A673 (cell line): ENCODE results near the gene MYOCD. TPM values are rescaled to one million over a fixed set of nuclear protein-coding genes. Genes with fewer than 3 reads are reported as not detected.
A peak's percentile ranks its signal among the peaks of the same experiment; 100 is the strongest.

Source experiments
- Bru-seq: library from RNA; stranded (reverse); fragments of 400-500 nt; gene quantifications from one replicate; lab custom pipeline; 2021; lab: Mats Ljungman, UMichigan
- BruChase-seq, 2 experiments: library from RNA; stranded (reverse); fragments of 400-500 nt; gene quantifications; one replicate each; lab custom pipeline; 2021; lab: Mats Ljungman, UMichigan
- BruUV-seq: library from RNA; stranded (reverse); fragments of 400-500 nt; replicated peaks from 2 replicates; lab custom pipeline; 2021; lab: Mats Ljungman, UMichigan
- CTCF ChIA-PET: fragments of 300-600 bp; sonication (Branson Sonifier 250); formaldehyde crosslinking; loops from one replicate; lab custom pipeline; 2022; ENCODE audit warnings: antibody characterized with exemption; lab: Charles Lee
- POLR2A ChIA-PET: fragments of 300-600 bp; sonication (Branson Sonifier 250); formaldehyde crosslinking; loops from one replicate; lab custom pipeline; 2022; ENCODE audit warnings: antibody characterized with exemption; ENCODE audit not compliant: low non-redundant PET; lab: Charles Lee
- DNase-seq: peaks from one replicate; pipeline ENCODE4 v3.0.0-alpha.2; 2015; ENCODE audit warnings: low spot score
- H3K27ac ChIP-seq: fragments of 200-600 bp; sonication (generic); 2 replicates; pipeline ENCODE4 v1.5.1; 2016; ENCODE audit warnings: mixed run types, low read depth, mild to moderate bottlenecking, mixed read lengths, antibody characterized with exemption, low read length; ENCODE audit not compliant: poor library complexity, severe bottlenecking
- H3K27me3 ChIP-seq: fragments of 200-600 bp; sonication (generic); replicated peaks from 2 replicates; pipeline ENCODE4 v1.6.1; 2017; ENCODE audit warnings: mixed run types, low read depth, mild to moderate bottlenecking, mixed read lengths, antibody characterized with exemption, low read length; ENCODE audit not compliant: insufficient read depth, poor library complexity
- H3K36me3 ChIP-seq: fragments of 200-600 bp; sonication (generic); 2 replicates; pipeline ENCODE4 v1.6.1; 2016; ENCODE audit warnings: mixed run types, mild to moderate bottlenecking, mixed read lengths, antibody characterized with exemption, low read length; ENCODE audit not compliant: insufficient read depth, poor library complexity, severe bottlenecking
- H3K4me1 ChIP-seq: fragments of 200-600 bp; sonication (generic); 2 replicates; pipeline ENCODE4 v1.6.1; 2017; ENCODE audit warnings: mixed run types, mild to moderate bottlenecking, mixed read lengths, antibody characterized with exemption, low read length; ENCODE audit not compliant: insufficient read depth, poor library complexity, severe bottlenecking
- H3K4me3 ChIP-seq: fragments of 200-600 bp; sonication (generic); 2 replicates; pipeline ENCODE4 v1.5.1; 2016; ENCODE audit warnings: low read depth, mixed run types, mild to moderate bottlenecking, mixed read lengths, low read length; ENCODE audit not compliant: poor library complexity, severe bottlenecking
- H3K9me3 ChIP-seq: fragments of 200-600 bp; sonication (generic); 2 replicates; pipeline ENCODE4 v1.6.1; 2016; ENCODE audit warnings: mixed run types, low read depth, mild to moderate bottlenecking, mixed read lengths, antibody characterized with exemption, low read length; ENCODE audit not compliant: poor library complexity, severe bottlenecking
- CTCF ChIP-seq: fragments of 300-800, 200-600 bp; sonication (generic); conservative IDR thresholded peaks from 2 replicates; pipeline ENCODE4 v1.5.1; 2017; ENCODE audit warnings: low read depth, mild to moderate bottlenecking, antibody characterized with exemption, low read length, moderate library complexity, mixed read lengths
- EZH2 ChIP-seq: fragments of 200-600 bp; sonication (generic); IDR thresholded peaks from 2 replicates; pipeline ENCODE4 v1.6.1; 2017; ENCODE audit warnings: borderline replicate concordance, low read depth, mild to moderate bottlenecking, mixed read lengths, antibody characterized with exemption, low read length; ENCODE audit not compliant: poor library complexity, severe bottlenecking
- intact Hi-C: fragments of 100-400 bp; cut with micrococcal nuclease; formaldehyde crosslinking; loops from one replicate; pipeline ENCODE4 v1.10.0; 2022; ENCODE audit not compliant: unreplicated experiment
- long read RNA-seq: library from polyadenylated mRNA; stranded (forward); transcript quantifications from one replicate; pipeline ENCODE4 v2.0.0, GENCODE V29; 2022
- total RNA-seq: library from RNA; stranded (reverse); gene quantifications from 2 replicates; pipeline ENCODE4 v1.2.3, GENCODE V29; 2021

Gene MYOCD
- total RNA-seq (not detected in 2 replicates), Bru-seq, nascent RNA (not detected), BruChase-seq, experiment 1, labeled RNA remaining after a 2-hour chase (percentile 1 among the genes with signal in this experiment), BruChase-seq, experiment 2, labeled RNA remaining after a 6-hour chase (percentile 2 among the genes with signal in this experiment)
- long read RNA-seq: 0 reads

GRCh38 chr17:12665263-12666210 lies at the start of gene MYOCD:
Gene MYOCD, plus strand, starts transcription at chr17:12665890. Its CDS starts 299 bp downstream, at chr17:12666189.
- no peak within 1 kb of the TSS for H3K27ac ChIP-seq
- TF ChIP-seq EZH2 (peak; percentile 95), CTCF (no peak)
- ChIA-PET POLR2A (no interaction called here), CTCF (no interaction called here)
- no peaks in the 10 kb centered on the region for H3K4me1 ChIP-seq
- H3K27me3 ChIP-seq: peaks cover 71% of the 10 kb centered on the region
- no peaks in the 10 kb centered on the region for H3K36me3 ChIP-seq
- intact Hi-C loops: loop anchor here (2.0 to 5.0 kb wide), 2 partner anchors 337 to 485 kb away; no protein-coding TSS in a partner anchor
- H3K4me3 ChIP-seq: peak within 1 kb of the TSS; percentile 15
- H3K9me3 ChIP-seq: no peaks in the 10 kb centered on the region
- DNase-seq: no peak
- BruUV-seq: no TSS peak

GRCh38 chr17:12616161-12616560 lies 49.5 kb upstream of the MYOCD start:
- intact Hi-C loops: no loop called here
- Histone ChIP-seq H3K4me1 (no peaks in the 10 kb centered on the region), H3K4me3 (no peak overlapping the region), H3K36me3 (no peaks in the 10 kb centered on the region), H3K27me3 (peaks cover 16% of the 10 kb centered on the region), H3K27ac (no peak overlapping the region), H3K9me3 (no peaks in the 10 kb centered on the region)
- POLR2A ChIA-PET: no interaction called here
- CTCF ChIA-PET: no interaction called here
- DNase-seq: no peak
- no TSS peak for BruUV-seq
- no peak for TF ChIP-seq CTCF
- no peak for TF ChIP-seq EZH2

- CTCF ChIA-PET: no interaction called here
- intact Hi-C loops: no loop called here
- no peaks in the 10 kb centered on the region for H3K27me3 ChIP-seq
These were observed 47.1 kb upstream of the MYOCD start for GRCh38 chr17:12618557-12618956.

More at GRCh38 chr17:12618557-12618956, 47.1 kb upstream of the MYOCD start:
- no TSS peak for BruUV-seq
- TF ChIP-seq CTCF (no peak), EZH2 (no peak)
- Histone ChIP-seq H3K36me3 (no peaks in the 10 kb centered on the region), H3K9me3 (no peaks in the 10 kb centered on the region), H3K27ac (no peak overlapping the region), H3K4me3 (no peak overlapping the region), H3K4me1 (no peaks in the 10 kb centered on the region)
- POLR2A ChIA-PET: no interaction called here
- no peak for DNase-seq
